Central memory CD8-positive, alpha-beta T cell (primary cell): ENCODE data around the gene API5.

ENCODE experiments used
- ATAC-seq: fragments of 150-1000 bp; cut with Tn5 transposase; replicated peaks from 2 replicates; pipeline ENCODE4 v1.10.0; 2022; ENCODE audit warnings: mild to moderate bottlenecking, moderate FRiP score, moderate number of reproducible peaks; ENCODE audit not compliant: poor library complexity, severe bottlenecking; ENCODE audit errors: extremely low read depth
- DNase-seq, 2 donors: peaks; one replicate each; pipeline ENCODE4 v3.0.0; 2021; ENCODE audit warnings: low spot score in 2 of 2
- H3K27ac Mint-ChIP-seq: one replicate; pipeline ENCODE4 v1.8.0; 2022; ENCODE audit warnings: low read depth, mild to moderate bottlenecking, moderate library complexity, mixed read lengths
- H3K27me3 Mint-ChIP-seq: one replicate; pipeline ENCODE4 v1.8.0; 2022; ENCODE audit warnings: mixed read lengths
- H3K36me3 Mint-ChIP-seq: one replicate; pipeline ENCODE4 v1.8.0; 2022; ENCODE audit warnings: mild to moderate bottlenecking, moderate library complexity, mixed read lengths; ENCODE audit not compliant: insufficient read depth
- H3K4me1 Mint-ChIP-seq: one replicate; pipeline ENCODE4 v1.8.0; 2022; ENCODE audit warnings: mixed read lengths
- H3K4me3 Mint-ChIP-seq: one replicate; pipeline ENCODE4 v1.8.0; 2022; ENCODE audit warnings: mild to moderate bottlenecking, moderate library complexity, mixed read lengths
- H3K9me3 Mint-ChIP-seq: one replicate; pipeline ENCODE4 v1.8.0; 2022; ENCODE audit warnings: mixed read lengths

API5 gene

GRCh38 chr11:43311791-43312607 is at the start of gene API5:
TSS of gene API5 (plus strand) at chr11:43311996. CDS start at chr11:43312128, 132 bp downstream.
- Mint-ChIP-seq H3K36me3 (peaks cover 7% of the 10 kb centered on the region), H3K4me3 (peak within 1 kb of the TSS; percentile 93), H3K9me3 (no peaks in the 10 kb centered on the region), H3K4me1 (peaks cover 35% of the 10 kb centered on the region), H3K27me3 (no peaks in the 10 kb centered on the region), H3K27ac (peak within 1 kb of the TSS; percentile 94)
- ATAC-seq = peak; percentile 89
- peak; percentile 78 to 86 for DNase-seq

GRCh38 chr11:43267856-43268580 is 43.8 kb upstream of the API5 start:
- H3K27ac Mint-ChIP-seq = no peak overlapping the region
- peaks cover 48% of the 10 kb centered on the region for H3K27me3 Mint-ChIP-seq
- H3K9me3 Mint-ChIP-seq = no peaks in the 10 kb centered on the region
- H3K4me1 Mint-ChIP-seq = peaks cover 13% of the 10 kb centered on the region
- ATAC-seq = no peak
- no peak for DNase-seq
- no peak overlapping the region for H3K4me3 Mint-ChIP-seq
- H3K36me3 Mint-ChIP-seq = peaks cover 2% of the 10 kb centered on the region

GRCh38 chr11:43268786-43269185 is 43.0 kb upstream of the API5 start:
- Mint-ChIP-seq H3K9me3 (peaks cover 1% of the 10 kb centered on the region), H3K4me3 (no peak overlapping the region), H3K27ac (no peak overlapping the region), H3K36me3 (no peaks in the 10 kb centered on the region), H3K4me1 (peaks cover 13% of the 10 kb centered on the region), H3K27me3 (peaks cover 44% of the 10 kb centered on the region)
- no peak for ATAC-seq
- DNase-seq = no peak

- Mint-ChIP-seq H3K36me3 (no peaks in the 10 kb centered on the region), H3K27me3 (peaks cover 44% of the 10 kb centered on the region)
Measured at GRCh38 chr11:43269254-43269918, 42.4 kb upstream of the API5 start.

GRCh38 chr11:43270468-43270867 is 41.3 kb upstream of the API5 start:
- Mint-ChIP-seq H3K27ac (no peak overlapping the region), H3K36me3 (no peaks in the 10 kb centered on the region), H3K27me3 (peaks cover 37% of the 10 kb centered on the region), H3K9me3 (peaks cover 6% of the 10 kb centered on the region), H3K4me3 (no peak overlapping the region), H3K4me1 (peaks cover 13% of the 10 kb centered on the region)
- DNase-seq (no peak), ATAC-seq (no peak)

More at GRCh38 chr11:43269254-43269918, 42.4 kb upstream of the API5 start:
- Mint-ChIP-seq H3K27ac (no peak overlapping the region), H3K9me3 (peaks cover 6% of the 10 kb centered on the region), H3K4me1 (peaks cover 13% of the 10 kb centered on the region), H3K4me3 (no peak overlapping the region)
- DNase-seq = no peak
- no peak for ATAC-seq

GRCh38 chr11:43278193-43278956 is 33.4 kb upstream of the API5 start:
- H3K27ac Mint-ChIP-seq = no peak overlapping the region
- ATAC-seq (no peak), DNase-seq (no peak)
- peaks cover 6% of the 10 kb centered on the region for H3K9me3 Mint-ChIP-seq
- no peaks in the 10 kb centered on the region for H3K36me3 Mint-ChIP-seq
- no peaks in the 10 kb centered on the region for H3K4me1 Mint-ChIP-seq
- no peak overlapping the region for H3K4me3 Mint-ChIP-seq
- H3K27me3 Mint-ChIP-seq = peaks cover 52% of the 10 kb centered on the region

- no peak overlapping the region for H3K27ac Mint-ChIP-seq
- ATAC-seq = no peak
- H3K36me3 Mint-ChIP-seq = no peaks in the 10 kb centered on the region
Measured at GRCh38 chr11:43282607-43283440, 29.0 kb upstream of the API5 start.

GRCh38 chr11:43285826-43286225 is 26.0 kb upstream of the API5 start:
- H3K36me3 Mint-ChIP-seq = no peaks in the 10 kb centered on the region
- no peaks in the 10 kb centered on the region for H3K4me1 Mint-ChIP-seq
- DNase-seq = no peak
- H3K4me3 Mint-ChIP-seq = no peak overlapping the region
- H3K27me3 Mint-ChIP-seq = peaks cover 12% of the 10 kb centered on the region
- H3K9me3 Mint-ChIP-seq = no peaks in the 10 kb centered on the region
- ATAC-seq = no peak
- no peak overlapping the region for H3K27ac Mint-ChIP-seq

More at GRCh38 chr11:43282607-43283440, 29.0 kb upstream of the API5 start:
- Mint-ChIP-seq H3K27me3 (peaks cover 29% of the 10 kb centered on the region), H3K4me1 (no peaks in the 10 kb centered on the region), H3K4me3 (no peak overlapping the region), H3K9me3 (no peaks in the 10 kb centered on the region)
- no peak for DNase-seq

- no peak overlapping the region for H3K27ac Mint-ChIP-seq
- no peak for ATAC-seq
Measured at GRCh38 chr11:43289368-43289767, 22.4 kb upstream of the API5 start.

GRCh38 chr11:43298397-43298796 is 13.4 kb upstream of the API5 start:
- Mint-ChIP-seq H3K4me1 (no peaks in the 10 kb centered on the region), H3K4me3 (no peak overlapping the region), H3K36me3 (no peaks in the 10 kb centered on the region), H3K27me3 (peaks cover 62% of the 10 kb centered on the region), H3K9me3 (peaks cover 14% of the 10 kb centered on the region), H3K27ac (no peak overlapping the region)
- no peak for DNase-seq
- ATAC-seq = no peak

More at GRCh38 chr11:43289368-43289767, 22.4 kb upstream of the API5 start:
- no peaks in the 10 kb centered on the region for H3K4me1 Mint-ChIP-seq
- no peak for DNase-seq
- peaks cover 33% of the 10 kb centered on the region for H3K27me3 Mint-ChIP-seq
- H3K9me3 Mint-ChIP-seq = no peaks in the 10 kb centered on the region
- no peak overlapping the region for H3K4me3 Mint-ChIP-seq
- H3K36me3 Mint-ChIP-seq = no peaks in the 10 kb centered on the region

GRCh38 chr11:43315966-43316365 is 4.2 kb downstream of the API5 start:
- no peaks in the 10 kb centered on the region for H3K9me3 Mint-ChIP-seq
- peak overlapping the region; percentile 3 for H3K4me3 Mint-ChIP-seq

More at GRCh38 chr11:43315966-43316365, 4.2 kb downstream of the API5 start:
- ATAC-seq (no peak), DNase-seq (no peak)
- Mint-ChIP-seq H3K4me1 (peaks cover 35% of the 10 kb centered on the region), H3K27me3 (no peaks in the 10 kb centered on the region), H3K36me3 (peaks cover 25% of the 10 kb centered on the region), H3K27ac (no peak overlapping the region)
